NCI-H524 treated with DMSO at 0.1 percent for 48 hours (cell line): ENCODE measurements around the gene INTS14.

ENCODE experiments used
- DNase-seq: peaks from one replicate; lab custom pipeline; 2025; lab: John Stamatoyannopoulos, UW

The INTS14 gene

GRCh38 chr15:65530318-65531111 lies 80.4 kb downstream of the INTS14 start, which contains the start of gene HACD3:
HACD3 (plus strand) TSS chr15:65530463; CDS start chr15:65530632, 169 bp downstream.
- peak; percentile 50 for DNase-seq

GRCh38 chr15:65529762-65530317 lies 81.1 kb downstream of the INTS14 start:
- DNase-seq: no peak
